Astrocyte of the cerebellum (primary cell): ENCODE results near the gene RBM8A.

Source experiments
- DNase-seq: peaks from one replicate; pipeline ENCODE4 v3.0.0-alpha.2; 2011; ENCODE audit warnings: low read depth
- H3K4me3 ChIP-seq: 2 replicates; pipeline ENCODE4 v1.5.1; 2011; ENCODE audit warnings: mild to moderate bottlenecking, low read depth, low read length, moderate library complexity
- CTCF ChIP-seq: IDR thresholded peaks from 2 replicates; pipeline ENCODE4 v1.5.1; 2012; ENCODE audit warnings: low read length, low read depth, moderate library complexity, mild to moderate bottlenecking; ENCODE audit errors: missing control alignments
- in situ Hi-C: cut with HindIII; loops from 2 replicates; pipeline ENCODE4 v1.10.0; 2017; ENCODE audit warnings: low sequenced_read_pairs

The RBM8A gene

GRCh38 chr1:145956781-145957442 is 29.6 kb upstream of the RBM8A start:
- DNase-seq = no peak
- no peak for TF ChIP-seq CTCF
- in situ Hi-C loops = no loop called here

GRCh38 chr1:145956361-145956760 is 29.1 kb upstream of the RBM8A start:
- peak overlapping the region; percentile 72 for H3K4me3 ChIP-seq
- TF ChIP-seq CTCF = no peak
- in situ Hi-C loops = no loop called here
- no peak for DNase-seq

More at GRCh38 chr1:145956781-145957442, 29.6 kb upstream of the RBM8A start:
- peak overlapping the region; percentile 72 for H3K4me3 ChIP-seq

GRCh38 chr1:145955436-145955835 is 28.2 kb upstream of the RBM8A start:
- in situ Hi-C loops = no loop called here

DNA sequence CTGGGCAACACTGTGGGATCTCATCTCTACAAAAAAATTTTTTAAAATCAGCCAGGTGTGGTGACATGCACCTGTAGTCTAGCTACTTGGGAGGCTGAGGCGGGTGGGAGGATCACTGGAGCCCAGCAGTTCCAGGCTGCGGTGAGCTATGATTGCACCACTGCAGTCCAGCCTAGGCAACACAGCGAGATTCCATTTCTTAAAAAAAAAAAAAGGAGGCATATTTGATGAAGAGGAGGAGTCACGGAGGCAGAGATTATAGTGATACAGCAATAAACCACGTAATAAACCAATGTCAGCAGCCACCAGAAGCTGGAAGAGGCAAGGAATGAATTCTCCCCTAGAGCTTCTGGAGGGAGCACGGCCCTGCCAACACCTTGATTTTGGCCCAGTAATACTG is 26.6 kb upstream of the RBM8A start:
- DNase-seq = no peak
- in situ Hi-C loops = no loop called here
- TF ChIP-seq CTCF = no peak
- H3K4me3 ChIP-seq = no peak overlapping the region

More at GRCh38 chr1:145955436-145955835, 28.2 kb upstream of the RBM8A start:
- no peak for DNase-seq
- no peak for TF ChIP-seq CTCF
- peak overlapping the region; percentile 72 for H3K4me3 ChIP-seq

DNA sequence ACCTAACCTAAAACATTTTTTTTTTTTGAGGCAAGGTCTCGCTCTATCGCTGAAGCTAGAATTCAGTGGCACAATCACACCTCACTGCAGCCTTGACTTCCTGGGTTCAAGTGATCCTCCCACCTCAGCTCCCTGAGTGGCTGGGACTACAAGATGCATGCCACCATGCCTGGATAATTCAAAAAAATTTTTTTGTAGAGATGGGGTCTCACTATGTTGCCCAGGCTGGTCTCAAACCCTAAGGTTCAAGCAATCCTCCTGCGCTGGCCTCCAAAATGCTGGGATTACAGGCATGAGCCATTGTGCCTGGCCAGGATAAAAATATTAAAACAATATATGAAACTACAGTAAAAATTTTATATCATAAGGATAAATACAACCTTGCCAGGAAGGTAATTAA is 25.6 kb upstream of the RBM8A start:
- H3K4me3 ChIP-seq = no peak overlapping the region
- DNase-seq = no peak
- in situ Hi-C loops = no loop called here
- TF ChIP-seq CTCF = no peak

DNA sequence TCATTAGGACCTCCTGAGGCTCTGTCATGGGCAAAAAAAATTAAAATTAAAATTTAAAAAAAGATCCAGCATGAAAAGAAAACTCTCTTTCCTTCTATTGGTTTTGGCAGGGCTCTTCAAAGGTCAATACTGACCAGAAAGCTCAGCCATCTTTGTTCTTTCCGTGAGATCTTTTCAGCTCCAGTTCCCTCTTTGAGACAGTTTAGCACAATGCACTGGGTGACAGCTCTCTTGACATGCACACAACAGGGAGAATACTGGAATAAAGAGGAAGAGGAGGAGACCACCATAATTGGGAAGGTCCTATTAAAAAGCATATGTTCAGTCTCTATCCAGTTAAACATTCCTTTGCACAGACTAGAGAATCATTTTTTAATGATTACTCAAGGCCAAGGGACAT is 24.2 kb upstream of the RBM8A start:
- TF ChIP-seq CTCF = no peak

DNA sequence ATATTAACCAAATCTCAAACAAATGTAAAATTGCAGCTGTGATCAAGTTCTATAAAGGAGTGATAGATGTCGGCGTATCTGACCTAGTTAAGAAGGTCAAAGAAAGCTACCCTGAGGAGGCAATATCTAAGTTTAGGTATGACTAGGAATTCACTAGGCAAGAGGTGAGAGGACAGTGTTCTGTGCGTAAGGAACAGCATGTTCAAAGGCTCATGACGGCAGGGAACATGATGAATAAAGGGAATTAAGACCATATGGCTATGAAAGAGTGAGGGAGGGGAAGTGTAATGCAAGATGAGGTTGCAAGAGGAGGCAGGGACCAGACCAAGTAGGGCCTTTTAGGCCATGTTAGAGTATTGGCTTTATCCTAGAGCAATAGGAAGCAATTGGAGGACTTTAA is 21.9 kb upstream of the RBM8A start:
- DNase-seq = no peak
- in situ Hi-C loops = no loop called here
- H3K4me3 ChIP-seq = no peak overlapping the region
- no peak for TF ChIP-seq CTCF

More for the DNA sequence above, 24.2 kb upstream of the RBM8A start:
- in situ Hi-C loops = no loop called here
- DNase-seq = no peak
- no peak overlapping the region for H3K4me3 ChIP-seq
